ENCODE data around the gene TRIM67. TPM values are rescaled to one million over a fixed set of nuclear protein-coding genes. Genes with fewer than 3 reads are reported as not detected.

The TRIM67 gene
- total RNA-seq, 1 donor from 2014 or later, result not detected

DNA sequence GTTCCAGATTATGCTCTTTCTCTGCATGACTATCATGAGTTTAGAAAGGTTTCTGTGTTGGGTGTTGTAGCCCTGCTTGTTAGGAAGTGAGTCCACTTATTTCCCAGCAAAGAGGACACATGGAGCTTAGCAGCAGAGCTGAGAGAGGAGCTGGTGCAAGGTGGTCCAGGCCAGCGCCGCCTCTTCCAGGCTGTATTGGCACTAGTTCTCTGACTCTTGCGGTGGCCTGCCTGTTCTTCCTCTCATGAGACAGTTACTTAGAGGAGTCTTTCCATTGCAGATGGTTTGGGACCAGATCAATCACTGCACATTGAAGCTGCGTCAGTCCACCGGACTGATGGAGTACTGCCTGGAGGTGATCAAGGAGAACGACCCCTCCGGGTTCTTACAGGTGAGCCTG lies 38.0 kb downstream of the TRIM67 start:
- intact Hi-C loops (cut with DNase I), result no loop called here
- no peak overlapping the region for H3K4me3 ChIP-seq
- no peak for TF ChIP-seq CTCF (IDR thresholded peaks at IDR 0.05)
- H3K27ac ChIP-seq, result no peak overlapping the region
- H3K9me3 ChIP-seq, result no peaks in the 10 kb centered on the region
- no peaks in the 10 kb centered on the region for H3K4me1 ChIP-seq
- no peak for DNase-seq
- no peaks in the 10 kb centered on the region for H3K27me3 ChIP-seq
- no peaks in the 10 kb centered on the region for H3K36me3 ChIP-seq
- ATAC-seq, result no peak

DNA sequence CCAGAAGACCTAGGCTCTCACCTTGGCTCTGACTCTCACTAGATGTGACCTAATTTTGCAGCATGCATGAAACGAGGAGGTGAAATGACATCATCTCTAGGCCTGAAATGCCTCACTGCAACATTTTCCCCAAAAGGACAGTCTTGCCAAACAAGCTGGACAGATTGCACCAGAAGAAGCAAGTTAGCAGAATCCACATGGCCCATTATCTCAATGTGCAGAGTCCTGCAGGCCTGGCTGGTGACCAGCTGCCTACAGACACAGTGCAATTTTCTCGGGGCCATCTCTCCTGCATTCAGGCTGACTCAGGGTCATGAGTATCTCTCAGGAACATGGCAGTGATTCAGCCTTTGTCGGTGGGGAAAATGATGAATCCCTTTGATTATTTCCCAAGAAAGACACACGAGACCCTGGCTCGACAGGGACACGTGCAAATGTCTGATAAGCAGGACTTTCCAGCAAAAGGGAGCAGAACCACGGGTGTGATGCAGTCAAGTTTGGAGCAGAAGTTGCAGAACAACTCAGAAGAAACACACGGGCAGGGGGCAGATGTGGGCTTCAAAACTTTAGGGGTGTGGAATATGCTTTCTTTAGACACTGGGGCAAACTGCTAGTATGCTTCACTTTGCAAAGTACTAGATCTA lies 38.7 kb downstream of the TRIM67 start:
- TF ChIP-seq CTCF (IDR thresholded peaks at IDR 0.05), result no peak
- H3K4me1 ChIP-seq, result no peaks in the 10 kb centered on the region
- no peaks in the 10 kb centered on the region for H3K9me3 ChIP-seq
- intact Hi-C loops (cut with DNase I), result no loop called here
- H3K36me3 ChIP-seq, result no peaks in the 10 kb centered on the region
- no peak for DNase-seq
- H3K27ac ChIP-seq, result no peak overlapping the region
- H3K4me3 ChIP-seq, result no peak overlapping the region
- no peak for ATAC-seq
- no peaks in the 10 kb centered on the region for H3K27me3 ChIP-seq

GRCh38 chr1:231201375-231201978 lies 39.6 kb downstream of the TRIM67 start:
- Histone ChIP-seq H3K4me3 (no peak overlapping the region), H3K27ac (no peak overlapping the region), H3K36me3 (no peaks in the 10 kb centered on the region), H3K9me3 (no peaks in the 10 kb centered on the region), H3K4me1 (no peaks in the 10 kb centered on the region), H3K27me3 (no peaks in the 10 kb centered on the region)
- ATAC-seq, result no peak
- no peak for DNase-seq
- TF ChIP-seq CTCF (IDR thresholded peaks at IDR 0.05), result no peak
- intact Hi-C loops (cut with DNase I), result no loop called here

DNA sequence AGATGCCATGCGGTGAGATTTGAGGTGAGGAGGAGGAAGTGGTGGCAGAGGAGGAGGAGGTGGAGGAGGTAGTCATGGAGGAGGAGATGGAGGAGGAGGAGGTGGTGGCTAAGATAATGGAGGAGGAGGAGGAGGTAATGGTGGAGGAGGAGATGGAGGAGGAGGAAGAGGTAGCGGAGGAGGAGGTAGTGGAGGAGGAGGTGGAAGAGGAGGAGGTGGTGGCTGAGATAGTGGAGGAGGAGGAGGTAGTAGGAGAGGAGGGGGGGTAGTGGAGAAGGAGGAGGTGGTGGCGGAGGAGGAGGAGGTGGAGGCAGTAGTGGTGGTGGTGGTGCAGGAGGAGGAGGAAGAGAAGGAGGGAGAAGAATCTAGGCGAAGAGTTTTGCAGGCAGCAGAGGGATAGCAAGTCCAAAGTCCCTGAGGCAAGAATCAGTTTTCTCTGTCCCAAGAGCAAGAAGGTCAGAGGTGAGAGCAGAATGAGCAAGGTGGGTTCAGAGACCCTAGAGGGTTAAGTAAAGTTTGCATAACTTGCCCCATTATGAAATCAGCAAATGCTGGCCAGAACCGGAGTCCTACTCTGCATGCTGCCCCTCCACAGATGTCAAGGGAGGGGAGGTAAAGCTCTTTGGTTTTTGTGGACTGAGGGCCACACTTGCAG lies 40.2 kb downstream of the TRIM67 start:
- intact Hi-C loops (cut with DNase I), result no loop called here
- no peak for ATAC-seq

More for the DNA sequence above, 40.2 kb downstream of the TRIM67 start:
- H3K27me3 ChIP-seq, result no peaks in the 10 kb centered on the region
- no peak for DNase-seq
- H3K4me1 ChIP-seq, result no peaks in the 10 kb centered on the region
- H3K27ac ChIP-seq, result no peak overlapping the region
- TF ChIP-seq CTCF (IDR thresholded peaks at IDR 0.05), result no peak
- no peaks in the 10 kb centered on the region for H3K9me3 ChIP-seq
- H3K36me3 ChIP-seq, result no peaks in the 10 kb centered on the region
- no peak overlapping the region for H3K4me3 ChIP-seq

All from upper lobe of right lung (tissue), 1 donor.